ENCODE measurements around the gene MAP7.
"Not testable (repeated sequence)": the region's sequence is repeated elsewhere in the genome, so short reads cannot be mapped to it uniquely, and the experiment has no call there.

Gene MAP7

GRCh38 chr6:136486357-136486756, 63.9 kb downstream of the MAP7 start:
- Mint-ChIP-seq H3K27ac (no peak overlapping the region), H3K27me3 (no peaks in the 10 kb centered on the region), H3K4me3 (no peak overlapping the region), H3K4me1 (no peaks in the 10 kb centered on the region), H3K9me3 (no peaks in the 10 kb centered on the region)
- DNase-seq (no peak), ATAC-seq (no peak)

GRCh38 chr6:136483906-136484305, 66.3 kb downstream of the MAP7 start:
- Mint-ChIP-seq H3K4me3 (no peak overlapping the region), H3K9me3 (no peaks in the 10 kb centered on the region), H3K27ac (no peak overlapping the region), H3K27me3 (peaks cover 13% of the 10 kb centered on the region), H3K4me1 (no peaks in the 10 kb centered on the region)
- DNase-seq (no peak), ATAC-seq (no peak)

- DNase-seq, ATAC-seq, H3K4me1 Mint-ChIP-seq, H3K4me3 Mint-ChIP-seq, H3K27ac Mint-ChIP-seq, H3K9me3 Mint-ChIP-seq: not testable (repeated sequence)
- H3K27me3 Mint-ChIP-seq: peaks cover 21% of the 10 kb centered on the region
Measured at GRCh38 chr6:136483005-136483404, 67.2 kb downstream of the MAP7 start.

GRCh38 chr6:136477548-136477947, 72.7 kb downstream of the MAP7 start:
- no peak overlapping the region for H3K27ac Mint-ChIP-seq
- DNase-seq: no peak
- no peaks in the 10 kb centered on the region for H3K9me3 Mint-ChIP-seq
- no peak for ATAC-seq
- peaks cover 33% of the 10 kb centered on the region for H3K27me3 Mint-ChIP-seq
- H3K4me3 Mint-ChIP-seq: no peak overlapping the region
- no peaks in the 10 kb centered on the region for H3K4me1 Mint-ChIP-seq

GRCh38 chr6:136475686-136476085, 74.5 kb downstream of the MAP7 start:
- no peak overlapping the region for H3K27ac Mint-ChIP-seq
- no peak overlapping the region for H3K4me3 Mint-ChIP-seq
- no peaks in the 10 kb centered on the region for H3K4me1 Mint-ChIP-seq
- DNase-seq: no peak
- no peak for ATAC-seq
- no peaks in the 10 kb centered on the region for H3K9me3 Mint-ChIP-seq
- peaks cover 33% of the 10 kb centered on the region for H3K27me3 Mint-ChIP-seq

- DNase-seq: no peak
- ATAC-seq: no peak
- peaks cover 24% of the 10 kb centered on the region for H3K27me3 Mint-ChIP-seq
- no peaks in the 10 kb centered on the region for H3K9me3 Mint-ChIP-seq
- H3K4me3 Mint-ChIP-seq: no peak overlapping the region
- no peak overlapping the region for H3K27ac Mint-ChIP-seq
- H3K4me1 Mint-ChIP-seq: no peaks in the 10 kb centered on the region
Measured at GRCh38 chr6:136474241-136474640, 76.0 kb downstream of the MAP7 start.

- DNase-seq (no peak), ATAC-seq (no peak)
- H3K4me1 Mint-ChIP-seq: no peaks in the 10 kb centered on the region
- H3K27ac Mint-ChIP-seq: no peak overlapping the region
- H3K4me3 Mint-ChIP-seq: no peak overlapping the region
- H3K27me3 Mint-ChIP-seq: peaks cover 8% of the 10 kb centered on the region
- no peaks in the 10 kb centered on the region for H3K9me3 Mint-ChIP-seq
Measured at GRCh38 chr6:136471922-136472321, 78.3 kb downstream of the MAP7 start.

GRCh38 chr6:136471372-136471771, 78.8 kb downstream of the MAP7 start:
- no peak overlapping the region for H3K4me3 Mint-ChIP-seq

GRCh38 chr6:136470044-136470443, 80.2 kb downstream of the MAP7 start:
- Mint-ChIP-seq H3K4me3 (no peak overlapping the region), H3K9me3 (no peaks in the 10 kb centered on the region), H3K4me1 (no peaks in the 10 kb centered on the region), H3K27me3 (peaks cover 8% of the 10 kb centered on the region), H3K27ac (no peak overlapping the region)
- DNase-seq: no peak
- no peak for ATAC-seq

More at GRCh38 chr6:136471372-136471771, 78.8 kb downstream of the MAP7 start:
- DNase-seq (no peak), ATAC-seq (no peak)
- Mint-ChIP-seq H3K4me1 (no peaks in the 10 kb centered on the region), H3K27ac (no peak overlapping the region), H3K27me3 (peaks cover 8% of the 10 kb centered on the region), H3K9me3 (no peaks in the 10 kb centered on the region)

GRCh38 chr6:136469154-136469553, 81.1 kb downstream of the MAP7 start:
- Mint-ChIP-seq H3K9me3 (no peaks in the 10 kb centered on the region), H3K27ac (no peak overlapping the region), H3K4me1 (peaks cover 5% of the 10 kb centered on the region), H3K4me3 (no peak overlapping the region), H3K27me3 (peaks cover 8% of the 10 kb centered on the region)
- no peak for DNase-seq
- no peak for ATAC-seq

GRCh38 chr6:136468711-136469110, 81.5 kb downstream of the MAP7 start:
- no peak overlapping the region for H3K4me3 Mint-ChIP-seq
- H3K4me1 Mint-ChIP-seq: peaks cover 9% of the 10 kb centered on the region
- H3K9me3 Mint-ChIP-seq: no peaks in the 10 kb centered on the region
- no peak overlapping the region for H3K27ac Mint-ChIP-seq
- no peak for ATAC-seq
- no peak for DNase-seq
- peaks cover 8% of the 10 kb centered on the region for H3K27me3 Mint-ChIP-seq

GRCh38 chr6:136467186-136467585, 83.0 kb downstream of the MAP7 start:
- Mint-ChIP-seq H3K4me1 (peaks cover 11% of the 10 kb centered on the region), H3K9me3 (no peaks in the 10 kb centered on the region), H3K27me3 (no peaks in the 10 kb centered on the region), H3K27ac (no peak overlapping the region), H3K4me3 (no peak overlapping the region)
- DNase-seq (no peak), ATAC-seq (no peak)

GRCh38 chr6:136466777-136467176, 83.4 kb downstream of the MAP7 start:
- H3K9me3 Mint-ChIP-seq: no peaks in the 10 kb centered on the region
- H3K4me3 Mint-ChIP-seq: no peak overlapping the region
- H3K4me1 Mint-ChIP-seq: peaks cover 11% of the 10 kb centered on the region
- no peaks in the 10 kb centered on the region for H3K27me3 Mint-ChIP-seq
- no peak for ATAC-seq
- H3K27ac Mint-ChIP-seq: no peak overlapping the region
- no peak for DNase-seq

- no peak for ATAC-seq
- Mint-ChIP-seq H3K4me3 (no peak overlapping the region), H3K27me3 (no peaks in the 10 kb centered on the region)
Measured at GRCh38 chr6:136465766-136466303, 84.4 kb downstream of the MAP7 start.

GRCh38 chr6:136464874-136465273, 85.3 kb downstream of the MAP7 start:
- DNase-seq (no peak), ATAC-seq (no peak)
- H3K4me3 Mint-ChIP-seq: no peak overlapping the region
- H3K4me1 Mint-ChIP-seq: peaks cover 11% of the 10 kb centered on the region
- H3K27me3 Mint-ChIP-seq: no peaks in the 10 kb centered on the region
- no peaks in the 10 kb centered on the region for H3K9me3 Mint-ChIP-seq
- no peak overlapping the region for H3K27ac Mint-ChIP-seq

More at GRCh38 chr6:136465766-136466303, 84.4 kb downstream of the MAP7 start:
- Mint-ChIP-seq H3K27ac (no peak overlapping the region), H3K9me3 (no peaks in the 10 kb centered on the region), H3K4me1 (peaks cover 11% of the 10 kb centered on the region)
- no peak for DNase-seq

- Mint-ChIP-seq H3K4me1 (peaks cover 11% of the 10 kb centered on the region), H3K4me3 (no peak overlapping the region), H3K9me3 (no peaks in the 10 kb centered on the region), H3K27me3 (no peaks in the 10 kb centered on the region), H3K27ac (no peak overlapping the region)
- DNase-seq (no peak), ATAC-seq (no peak)
Measured at GRCh38 chr6:136464148-136464547, 86.1 kb downstream of the MAP7 start.

- peaks cover 11% of the 10 kb centered on the region for H3K4me1 Mint-ChIP-seq
- no peak overlapping the region for H3K4me3 Mint-ChIP-seq
- DNase-seq (no peak), ATAC-seq (no peak)
- peaks cover 1 to 2% of the 10 kb centered on the region in 2 donors for H3K9me3 Mint-ChIP-seq
- no peak overlapping the region for H3K27ac Mint-ChIP-seq
- H3K27me3 Mint-ChIP-seq: no peaks in the 10 kb centered on the region
Measured at GRCh38 chr6:136463743-136464142, 86.5 kb downstream of the MAP7 start.
